Smooth muscle cell of bladder (primary cell): ENCODE measurements around the gene TRO. TPM values are rescaled to one million over a fixed set of nuclear protein-coding genes. Genes with fewer than 3 reads are reported as not detected.

Experiments
- total RNA-seq: library from RNA; depleted of rRNA; stranded (reverse); fragments of >200 nt; gene quantifications from 2 replicates; pipeline ENCODE4 v1.2.3, GENCODE V29; 2014

TRO gene
- 7.7 and 14.0 TPM in 2 replicates for total RNA-seq

GRCh38 chrX:54920610-54921426 lies at the start of gene TRO:
TSS of gene TRO (plus strand) at chrX:54920824. CDS start at chrX:54922247, 1,423 bp downstream.

Other genes with a start within 250 kb of the TRO start
- gene ITIH6, start 122.6 kb upstream of the TRO start, total RNA-seq: not detected in 2 replicates
- 194 and 218 TPM in 2 replicates for gene MAGED2, start 113.1 kb upstream of the TRO start, total RNA-seq
- under 0.01 TPM in 1 of 2 replicates, not detected in the other for gene PFKFB1, start 73.4 kb downstream of the TRO start, total RNA-seq
- 3.6 and 4.0 TPM in 2 replicates for gene APEX2, start 79.5 kb downstream of the TRO start, total RNA-seq
- gene ALAS2, start 110.2 kb downstream of the TRO start, total RNA-seq: not detected in 2 replicates
- gene PAGE2B, start 154.2 kb downstream of the TRO start, total RNA-seq: 0.28 TPM in 1 of 2 replicates, not detected in the other
- 0.71 TPM in 1 of 2 replicates, not detected in the other for gene PAGE2, start 168.2 kb downstream of the TRO start, total RNA-seq